ACC112 (cell line): ENCODE data around the gene SLC4A1.

Source experiments
- H2AFZ ChIP-seq: fragments of 200-600 bp; sonication (generic); one replicate; pipeline ENCODE4 v1.6.0; 2017; ENCODE audit warnings: antibody characterized with exemption, low read length; ENCODE audit not compliant: unreplicated experiment
- H3K27ac ChIP-seq: fragments of 200-600 bp; sonication (generic); 2 replicates; pipeline ENCODE4 v1.5.1; 2014; ENCODE audit warnings: low read depth, mild to moderate bottlenecking, antibody characterized with exemption, low read length, moderate library complexity
- H3K27me3 ChIP-seq: fragments of 200-600 bp; sonication (generic); 2 replicates; pipeline ENCODE4 v1.6.1; 2014; ENCODE audit warnings: mild to moderate bottlenecking, antibody characterized with exemption, low read length, moderate library complexity, mixed read lengths; ENCODE audit not compliant: insufficient read depth
- H3K36me3 ChIP-seq: fragments of 200-600 bp; sonication (generic); 2 replicates; pipeline ENCODE4 v1.6.1; 2016; ENCODE audit warnings: mild to moderate bottlenecking, antibody characterized with exemption, low read length, moderate library complexity, mixed read lengths; ENCODE audit not compliant: insufficient read depth
- H3K4me1 ChIP-seq: fragments of 200-600 bp; sonication (generic); one replicate; pipeline ENCODE4 v1.6.1; 2016; ENCODE audit warnings: low read length, mixed read lengths; ENCODE audit not compliant: insufficient read depth, unreplicated experiment, control insufficient read depth
- H3K4me3 ChIP-seq: fragments of 200-600 bp; sonication (generic); 2 replicates; pipeline ENCODE4 v1.5.1; 2014; ENCODE audit warnings: mild to moderate bottlenecking, low read depth, low read length
- H3K79me2 ChIP-seq: fragments of 200-600 bp; sonication (generic); one replicate; pipeline ENCODE4 v1.6.0; 2016; ENCODE audit warnings: low read length; ENCODE audit not compliant: control insufficient read depth, unreplicated experiment, insufficient read depth

The SLC4A1 gene

DNA sequence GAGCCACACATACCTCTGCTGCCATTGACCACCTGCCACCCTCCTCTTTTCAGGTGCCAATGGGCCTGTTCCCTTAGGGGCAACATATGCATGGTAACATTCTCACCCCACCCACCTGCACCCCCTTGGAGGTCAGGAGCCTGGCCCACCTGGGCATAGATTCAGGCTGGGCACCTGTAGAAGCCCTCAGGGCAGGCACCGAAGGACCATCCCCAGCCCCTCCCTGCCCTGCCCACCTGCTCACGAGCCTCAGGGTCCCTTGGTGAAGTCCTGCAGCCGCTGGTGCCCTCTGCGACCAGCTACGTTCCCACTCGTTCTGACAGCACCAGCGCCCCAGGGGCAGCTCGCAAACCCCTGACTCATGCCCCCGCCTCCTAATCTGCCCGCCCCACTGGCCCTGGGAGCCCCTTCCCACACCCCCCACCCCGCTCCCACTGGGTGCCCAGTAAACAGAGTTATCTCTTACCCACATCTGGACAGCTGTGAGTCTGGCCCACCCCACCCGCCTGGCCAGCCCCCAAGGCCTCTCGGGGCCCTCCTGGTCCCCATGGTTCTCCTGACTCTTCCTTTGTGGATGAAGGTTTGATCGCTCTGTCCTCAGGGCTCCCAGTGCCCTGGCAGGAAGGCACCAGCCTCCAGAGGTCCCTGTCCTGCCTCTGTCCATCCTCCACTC is at the start of gene SLC4A1:
Gene SLC4A1 (minus strand): TSS at position 318 of the 673 bp plus-strand sequence. CDS start 5,269 bp downstream, outside the sequence.
- no peak within 1 kb of the TSS for H2AFZ ChIP-seq
- no peak within 1 kb of the TSS for H3K4me3 ChIP-seq
- no peaks in the 10 kb centered on the region for H3K36me3 ChIP-seq
- H3K27me3 ChIP-seq, result no peaks in the 10 kb centered on the region; the same call in 1 of the 2 replicates
- H3K79me2 ChIP-seq, result no peaks in the 10 kb centered on the region
- no peak within 1 kb of the TSS for H3K27ac ChIP-seq
- no peaks in the 10 kb centered on the region for H3K4me1 ChIP-seq

DNA sequence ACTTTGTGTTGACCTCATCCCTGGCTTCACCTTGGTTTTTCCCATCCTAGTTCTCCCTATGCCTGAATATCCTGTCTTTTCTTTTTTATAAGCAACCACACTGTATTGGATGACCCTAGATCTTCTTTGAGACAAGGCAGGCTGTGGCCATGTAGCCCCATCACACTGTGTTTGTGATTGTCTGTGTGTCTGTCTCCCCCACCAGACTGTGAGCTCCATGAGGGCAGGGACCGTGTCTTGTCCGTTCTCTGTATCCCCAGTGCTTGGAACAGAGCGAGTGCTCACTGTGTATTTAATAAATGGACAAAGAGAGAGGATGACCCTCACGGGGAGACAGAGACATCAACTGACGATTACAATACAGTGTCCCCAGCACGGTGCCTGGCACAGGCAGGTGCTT is 49.6 kb upstream of the SLC4A1 start:
- H3K4me3 ChIP-seq, result no peak overlapping the region
- no peaks in the 10 kb centered on the region for H3K79me2 ChIP-seq
- peaks cover 37% of the 10 kb centered on the region for H3K27me3 ChIP-seq
- peaks cover 4% of the 10 kb centered on the region for H3K4me1 ChIP-seq
- H3K36me3 ChIP-seq, result no peaks in the 10 kb centered on the region; the same call in 1 of the 2 replicates
- no peak overlapping the region for H2AFZ ChIP-seq
- no peak overlapping the region for H3K27ac ChIP-seq

DNA sequence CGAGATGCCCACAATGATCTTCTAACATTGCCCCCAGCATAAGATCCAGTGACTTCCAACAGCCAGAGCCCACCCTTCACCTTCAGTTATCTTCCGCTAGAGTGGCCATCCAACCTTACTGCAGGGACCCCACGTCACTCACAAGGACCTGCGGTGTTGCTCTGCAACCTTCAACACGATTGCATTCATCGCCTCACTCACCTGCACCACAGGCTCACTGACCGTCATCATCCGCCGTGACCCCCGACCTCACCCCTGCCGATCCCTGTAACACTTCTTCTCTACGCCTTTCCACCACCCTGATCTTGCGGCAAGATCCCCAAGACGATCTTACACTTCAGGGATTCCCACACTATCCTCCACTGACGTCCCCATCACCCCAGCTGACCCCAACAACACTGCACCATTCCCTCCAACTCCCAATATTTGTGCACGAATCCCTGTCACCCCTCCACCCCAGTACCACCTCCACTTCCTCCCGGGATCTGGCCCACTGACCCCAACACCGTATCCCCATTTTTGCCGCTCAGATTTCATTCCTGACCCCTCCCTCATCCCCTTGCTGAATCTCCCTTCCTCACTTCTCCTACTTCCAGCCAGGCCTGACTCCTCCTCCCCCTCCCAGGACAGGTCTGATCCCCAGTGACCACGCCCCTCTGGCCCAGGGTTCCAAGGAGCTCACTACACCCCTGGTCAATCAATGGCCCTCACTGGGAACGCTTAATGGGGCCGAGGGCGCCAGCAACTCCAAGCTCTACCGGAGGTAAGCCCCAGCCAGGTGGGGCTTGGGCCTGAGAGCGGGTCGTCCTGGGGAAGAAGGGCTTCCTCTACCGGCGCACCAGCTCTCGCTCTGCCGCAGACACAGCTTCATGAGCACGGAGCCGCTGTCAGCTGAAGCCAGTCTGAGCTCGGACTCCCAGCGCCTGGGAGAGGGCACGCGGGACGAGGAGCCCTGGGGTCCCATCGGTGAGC is 48.1 kb upstream of the SLC4A1 start:
- Histone ChIP-seq H3K4me1 (peaks cover 4% of the 10 kb centered on the region), H3K79me2 (no peaks in the 10 kb centered on the region), H2AFZ (no peak overlapping the region)

DNA sequence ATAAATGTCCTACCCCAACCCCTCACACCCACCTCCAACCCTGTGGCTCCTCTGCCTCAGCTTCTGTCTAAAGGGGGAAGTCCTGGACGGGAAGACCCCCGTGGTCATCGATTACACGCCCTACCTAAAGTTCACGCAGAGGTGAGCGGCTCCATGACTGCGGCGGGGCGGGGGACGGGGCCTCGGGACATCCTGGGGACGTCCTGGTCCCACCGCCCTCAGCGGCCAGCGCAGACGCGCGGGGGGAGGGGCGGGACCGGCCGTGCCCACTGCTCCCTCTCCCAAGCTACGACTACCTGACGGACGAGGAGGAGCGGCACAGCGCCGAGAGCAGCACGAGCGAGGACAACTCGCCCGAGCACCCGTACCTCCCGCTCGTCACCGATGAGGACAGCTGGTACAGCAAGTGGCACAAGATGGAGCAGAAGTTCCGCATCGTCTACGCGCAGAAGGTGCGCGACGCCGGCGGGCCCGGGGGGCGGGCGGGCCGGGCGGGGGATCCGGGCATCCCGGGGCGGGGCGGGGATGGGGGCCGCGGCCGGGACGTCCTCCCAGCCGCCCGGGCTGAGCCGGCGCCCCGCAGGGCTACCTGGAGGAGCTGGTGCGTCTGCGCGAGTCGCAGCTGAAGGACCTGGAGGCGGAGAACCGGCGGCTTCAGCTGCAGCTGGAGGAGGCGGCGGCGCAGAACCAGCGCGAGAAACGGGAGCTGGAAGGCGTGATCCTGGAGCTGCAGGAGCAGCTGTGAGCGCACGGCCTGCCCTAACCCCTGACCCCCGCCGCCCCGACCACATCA is 47.1 kb upstream of the SLC4A1 start:
- H3K79me2 ChIP-seq, result no peaks in the 10 kb centered on the region
- H3K27ac ChIP-seq, result no peak overlapping the region
- H2AFZ ChIP-seq, result peak overlapping the region; percentile 25
- peak overlapping the region; percentile 66 for H3K4me3 ChIP-seq
- no peaks in the 10 kb centered on the region for H3K36me3 ChIP-seq
- peaks cover 37% of the 10 kb centered on the region for H3K27me3 ChIP-seq
- peaks cover 4% of the 10 kb centered on the region for H3K4me1 ChIP-seq

More for the DNA sequence above, 48.1 kb upstream of the SLC4A1 start:
- Histone ChIP-seq H3K27me3 (peaks cover 37% of the 10 kb centered on the region), H3K27ac (no peak overlapping the region), H3K4me3 (peak overlapping the region; percentile 40; the same call in 1 of the 2 replicates), H3K36me3 (no peaks in the 10 kb centered on the region; the same call in 1 of the 2 replicates)

DNA sequence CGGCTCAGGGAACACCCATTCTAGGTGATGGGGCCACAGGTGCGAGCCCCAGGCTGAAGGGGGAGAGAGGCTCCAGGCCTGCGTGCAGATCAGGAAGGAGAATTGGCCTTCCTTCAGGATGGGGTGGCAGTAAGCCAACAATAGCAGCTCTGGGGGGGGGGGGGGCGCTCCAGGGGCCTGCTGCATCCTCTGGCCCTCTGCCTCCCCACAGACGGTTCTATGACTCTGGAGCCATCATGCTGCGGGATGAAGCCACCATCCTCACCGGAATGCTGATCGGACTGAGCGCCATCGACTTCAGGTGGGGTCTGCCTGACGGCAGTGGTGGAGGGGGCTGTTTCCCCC is 46.6 kb upstream of the SLC4A1 start:
- Histone ChIP-seq H3K4me1 (peaks cover 4% of the 10 kb centered on the region), H2AFZ (no peak overlapping the region), H3K4me3 (peak overlapping the region; percentile 66), H3K79me2 (no peaks in the 10 kb centered on the region), H3K36me3 (no peaks in the 10 kb centered on the region), H3K27ac (no peak overlapping the region), H3K27me3 (peaks cover 37% of the 10 kb centered on the region)

DNA sequence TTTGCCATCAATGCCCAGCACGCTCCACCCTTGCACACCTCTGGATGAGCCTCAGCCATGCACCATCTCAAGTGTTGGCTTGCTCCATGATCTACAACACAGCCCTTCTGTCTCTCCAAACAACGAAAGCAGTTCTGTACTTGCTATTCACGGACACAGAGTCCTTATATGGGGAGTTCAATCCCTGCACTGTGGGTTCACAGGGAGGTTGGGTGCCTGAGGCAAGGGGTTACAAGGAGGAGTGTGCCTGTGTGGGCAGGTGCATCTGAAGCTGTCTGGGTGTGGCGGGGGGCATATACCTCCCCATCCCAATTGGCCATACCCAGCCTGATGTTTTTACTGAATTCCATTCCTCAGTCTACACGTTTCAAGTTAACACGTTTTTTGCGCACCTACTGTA is 46.1 kb upstream of the SLC4A1 start:
- Histone ChIP-seq H3K4me1 (peaks cover 4% of the 10 kb centered on the region), H3K79me2 (no peaks in the 10 kb centered on the region)

DNA sequence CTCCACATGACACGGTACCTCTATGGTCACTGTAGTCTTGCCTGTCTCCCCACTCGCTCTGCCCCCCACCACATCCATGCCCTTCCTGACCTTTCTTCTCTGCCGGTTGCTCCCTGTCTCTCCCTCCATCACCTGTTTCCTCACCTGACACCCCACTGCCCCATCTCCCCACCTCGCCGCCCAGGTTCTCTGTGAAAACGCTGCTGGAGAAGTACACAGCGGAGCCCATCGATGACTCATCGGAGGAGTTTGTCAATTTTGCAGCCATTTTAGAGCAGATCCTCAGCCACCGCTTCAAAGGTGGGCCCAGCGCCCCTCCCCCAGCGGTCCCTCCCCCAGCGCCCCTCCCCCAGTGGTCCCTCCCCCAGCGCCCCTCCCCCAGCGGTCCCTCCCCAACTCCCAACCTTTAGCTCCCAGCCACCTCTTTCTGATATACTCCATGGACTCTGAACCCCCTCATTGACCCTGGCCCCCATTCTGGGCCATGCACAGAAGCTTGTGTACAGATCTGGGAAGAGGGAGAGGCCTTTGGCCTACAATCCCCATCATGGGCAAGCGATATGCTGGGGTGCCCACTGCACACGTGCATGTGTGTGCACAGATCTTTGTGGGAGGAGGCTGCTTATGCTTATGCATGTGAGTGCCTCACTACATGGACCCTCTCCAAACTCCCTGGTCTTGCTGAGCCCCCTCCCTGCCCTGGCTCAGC is 44.6 kb upstream of the SLC4A1 start:
- no peak overlapping the region for H3K27ac ChIP-seq
- H2AFZ ChIP-seq, result no peak overlapping the region

More for the DNA sequence above, 46.1 kb upstream of the SLC4A1 start:
- Histone ChIP-seq H3K27ac (no peak overlapping the region), H2AFZ (no peak overlapping the region), H3K4me3 (no peak overlapping the region), H3K36me3 (no peaks in the 10 kb centered on the region), H3K27me3 (peaks cover 37% of the 10 kb centered on the region)

DNA sequence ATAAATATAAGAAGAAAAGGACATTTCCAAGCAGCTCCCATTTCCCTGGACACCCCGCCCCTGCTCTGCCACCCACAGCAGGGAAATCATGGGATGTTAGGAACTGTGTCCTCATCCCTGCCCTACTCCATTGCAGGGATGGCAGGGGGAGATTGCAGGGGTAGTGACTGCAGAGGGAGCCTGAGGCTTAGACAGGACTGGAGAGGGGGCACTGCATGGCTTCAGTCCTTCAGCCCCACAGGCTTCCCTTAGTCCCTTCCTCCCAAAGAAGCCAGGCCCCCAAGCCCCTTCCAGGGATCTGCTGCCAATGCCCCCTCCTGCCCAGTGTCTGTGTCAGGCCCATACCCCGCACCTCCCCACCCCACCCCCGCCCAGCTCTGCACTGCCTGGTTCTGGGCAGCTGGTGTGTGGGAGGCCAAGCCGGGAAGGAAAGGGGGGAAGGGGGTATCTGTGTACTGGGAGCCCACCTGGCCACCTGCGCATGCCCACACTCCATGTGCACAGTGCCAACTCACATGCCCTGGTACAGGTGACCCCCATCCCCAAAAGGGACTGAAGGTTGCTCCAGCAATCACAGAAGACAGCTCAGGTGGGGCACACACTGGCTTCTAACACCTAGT is 43.7 kb upstream of the SLC4A1 start:
- Histone ChIP-seq H3K79me2 (no peaks in the 10 kb centered on the region), H2AFZ (no peak overlapping the region), H3K27me3 (peaks cover 39% of the 10 kb centered on the region), H3K4me1 (peaks cover 7% of the 10 kb centered on the region), H3K4me3 (no peak overlapping the region), H3K36me3 (no peaks in the 10 kb centered on the region), H3K27ac (no peak overlapping the region)

More for the DNA sequence above, 44.6 kb upstream of the SLC4A1 start:
- Histone ChIP-seq H3K4me3 (no peak overlapping the region), H3K4me1 (peaks cover 7% of the 10 kb centered on the region), H3K27me3 (peaks cover 39% of the 10 kb centered on the region), H3K79me2 (no peaks in the 10 kb centered on the region), H3K36me3 (no peaks in the 10 kb centered on the region)

DNA sequence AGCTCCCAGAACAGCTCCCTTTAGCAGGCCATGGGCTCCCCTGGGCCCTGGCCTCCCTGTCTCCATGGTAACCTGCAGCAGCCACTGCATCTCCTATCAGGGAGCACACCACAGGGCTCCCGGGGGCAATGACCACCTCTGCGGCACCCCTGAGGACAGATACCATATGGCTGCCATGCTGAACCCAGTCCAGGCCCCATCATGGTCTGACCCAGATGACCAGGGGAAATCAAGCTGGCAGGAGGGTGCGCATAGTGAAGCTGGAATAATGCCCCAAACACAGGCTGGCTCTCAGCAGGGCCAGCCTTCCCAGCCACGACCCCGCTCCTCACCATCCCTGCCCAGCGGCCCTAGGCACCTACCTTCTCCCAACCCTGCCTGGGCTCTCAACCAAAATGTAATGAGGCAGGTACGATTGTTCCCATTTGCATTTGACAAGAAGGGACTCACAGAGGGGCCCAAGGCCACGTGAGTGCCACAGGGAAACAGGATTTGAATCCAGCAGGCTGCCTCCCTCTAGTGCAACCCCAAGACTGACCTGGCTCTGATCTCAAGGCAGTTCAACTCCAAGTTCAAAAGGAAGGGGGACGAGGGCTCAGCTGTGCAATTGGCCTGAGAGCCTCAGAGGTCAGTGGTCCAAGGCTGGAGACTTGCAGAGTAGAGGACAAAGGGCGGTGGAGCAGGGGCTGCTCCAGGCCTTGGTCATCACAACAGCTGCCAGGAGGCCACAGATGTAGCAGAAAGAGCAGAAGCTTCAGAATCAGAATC is 42.9 kb upstream of the SLC4A1 start:
- H2AFZ ChIP-seq, result no peak overlapping the region
- H3K36me3 ChIP-seq, result no peaks in the 10 kb centered on the region
- H3K27me3 ChIP-seq, result peaks cover 37% of the 10 kb centered on the region
- H3K4me3 ChIP-seq, result no peak overlapping the region
- H3K27ac ChIP-seq, result no peak overlapping the region
- no peaks in the 10 kb centered on the region for H3K79me2 ChIP-seq
- peaks cover 7% of the 10 kb centered on the region for H3K4me1 ChIP-seq
